GM18873 (cell line): ENCODE measurements around the gene RPL29.

Experiments used
- ATAC-seq: cut with Tn5 transposase; IDR thresholded peaks from one replicate; pipeline ENCODE4 v1.9.1; 2021; ENCODE audit warnings: mild to moderate bottlenecking, moderate library complexity, moderate number of reproducible peaks; ENCODE audit not compliant: unreplicated experiment, low FRiP score

The RPL29 gene

DNA sequence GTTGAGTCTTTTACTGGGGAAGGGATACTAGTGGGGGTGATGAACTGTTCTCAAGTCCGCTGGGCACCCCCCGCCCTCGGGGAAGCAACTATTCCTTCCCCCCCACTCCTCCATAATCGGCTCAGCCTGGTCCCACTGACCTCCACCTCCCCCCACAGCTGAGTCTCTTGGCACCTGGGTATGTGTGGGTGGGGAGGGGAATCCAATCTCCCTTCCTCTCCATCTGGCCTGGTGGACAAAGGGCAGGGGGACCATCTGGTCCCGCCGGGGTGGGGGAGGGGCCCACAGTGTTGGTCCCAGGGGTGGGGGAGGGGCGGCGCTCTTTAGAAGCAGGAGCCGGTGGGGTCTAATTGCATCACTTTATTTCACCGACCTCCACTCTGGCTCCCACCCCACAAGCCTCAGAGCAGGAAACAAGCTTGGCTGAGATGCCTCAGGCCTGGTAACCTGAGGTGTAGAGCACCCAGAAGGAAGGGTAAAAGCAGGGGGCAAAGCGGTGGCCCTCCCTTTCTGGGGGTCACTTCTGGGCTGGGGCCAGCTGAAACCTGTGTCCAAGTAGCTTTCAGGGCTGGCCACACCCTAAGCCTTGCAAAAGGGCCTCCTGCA is 27.4 kb downstream of the RPL29 start:
- no peak for ATAC-seq

DNA sequence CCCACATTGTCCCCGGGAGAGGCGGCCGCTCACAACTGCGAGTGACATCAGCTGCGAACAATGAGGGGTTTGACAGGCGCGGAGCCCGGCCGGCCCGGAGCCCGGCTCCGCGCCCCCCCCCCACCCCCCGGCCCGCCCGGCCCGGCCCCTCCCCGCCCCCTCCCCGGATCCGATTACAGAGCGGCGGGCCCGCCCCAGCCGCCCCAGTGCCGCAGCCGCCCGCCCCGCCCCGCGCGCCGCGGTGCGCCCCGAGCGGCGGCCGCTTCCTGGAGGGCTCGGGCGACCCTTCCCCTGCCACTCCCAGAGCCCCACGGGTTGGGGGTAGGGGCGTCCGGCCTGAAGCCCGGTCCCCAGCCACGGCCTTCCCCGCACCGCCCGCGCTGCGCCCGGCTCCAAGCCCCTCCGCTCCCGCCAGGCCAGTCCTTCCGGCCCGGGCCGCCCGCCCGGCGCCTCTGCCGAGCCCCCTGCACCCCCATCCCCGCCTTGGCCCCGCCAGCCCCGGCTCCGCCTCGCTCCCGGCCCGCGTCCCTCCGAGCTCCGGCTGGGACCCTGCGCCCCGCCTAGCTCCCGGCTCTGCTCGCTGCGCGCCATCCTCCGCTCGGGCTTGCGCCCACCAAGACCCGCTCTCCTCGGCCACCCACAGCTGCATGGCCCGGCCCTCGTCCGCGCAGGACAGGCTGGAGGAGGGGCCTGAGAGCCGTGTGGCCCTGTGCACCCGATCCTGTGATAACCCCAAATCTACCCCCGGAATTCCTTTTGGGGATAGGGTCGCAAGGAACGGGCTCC is 28.1 kb downstream of the RPL29 start, which contains the start of gene PCBP4:
Gene PCBP4 (minus strand): TSS at position 71 of the 786 bp plus-strand sequence. CDS start 6,214 bp downstream, outside the sequence.
- no peak for ATAC-seq

DNA sequence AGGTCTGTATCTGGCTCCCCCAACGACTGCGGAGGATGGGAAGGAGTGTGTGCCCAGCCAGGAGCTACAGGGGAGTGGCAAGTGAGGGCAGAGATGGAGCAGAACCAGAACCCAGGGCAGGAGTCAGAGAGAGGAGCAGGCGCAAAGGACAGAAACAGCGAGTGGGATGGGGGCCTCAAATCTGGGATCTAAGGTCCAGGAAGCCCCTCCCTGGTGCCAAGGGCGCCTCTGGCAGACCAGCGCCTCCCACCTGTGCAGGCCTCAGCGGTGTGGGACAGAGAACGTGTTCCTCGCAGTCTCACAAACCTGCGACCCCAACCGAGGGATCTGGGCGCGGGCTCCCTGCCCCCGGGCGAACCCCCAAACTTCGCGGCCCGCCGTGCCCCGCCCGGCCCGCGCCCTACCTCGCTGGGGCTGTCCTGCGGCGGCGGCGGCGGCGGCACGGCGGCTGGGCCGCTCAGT is 28.7 kb downstream of the RPL29 start:
- no peak for ATAC-seq

DNA sequence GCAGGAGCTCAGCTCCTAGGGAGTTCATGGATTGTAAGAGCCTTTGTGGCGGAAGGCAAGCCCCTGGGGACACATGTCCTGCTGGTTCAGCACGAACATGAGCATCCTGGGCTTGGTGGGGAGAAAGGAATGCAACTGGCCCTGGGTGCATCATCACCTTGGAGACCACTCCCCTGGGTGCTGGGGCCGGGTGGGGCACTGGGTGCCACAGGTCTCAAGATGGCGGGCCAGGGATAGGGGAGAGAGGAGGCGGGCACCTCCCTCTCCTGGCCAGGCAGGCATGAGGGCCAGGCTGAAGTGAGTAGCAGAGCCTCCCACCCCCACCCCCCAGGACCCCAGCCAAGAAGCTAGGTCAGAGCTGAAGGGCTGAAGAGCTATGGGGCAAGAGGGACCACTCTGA is 29.2 kb downstream of the RPL29 start:
- ATAC-seq: no peak

DNA sequence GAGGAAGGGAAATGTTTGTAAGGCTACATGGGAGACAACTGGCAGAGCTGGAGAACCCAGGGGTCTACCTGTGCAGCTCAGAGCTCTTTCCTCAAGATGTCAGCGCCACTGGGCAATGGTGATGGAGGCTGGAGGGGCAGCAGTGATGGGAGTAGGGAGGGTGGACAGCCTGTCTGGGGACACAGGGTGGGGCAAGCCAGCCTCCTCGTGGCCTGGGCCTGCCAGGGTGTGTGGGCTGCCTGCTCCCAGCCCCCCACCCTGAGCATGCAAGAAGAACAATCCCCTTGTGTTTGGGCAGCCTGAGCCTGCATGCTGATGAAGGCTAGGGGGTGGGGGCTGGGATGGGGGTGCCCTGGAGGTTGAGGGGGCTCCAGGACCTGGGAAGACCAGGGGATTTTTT is 29.7 kb downstream of the RPL29 start:
- no peak for ATAC-seq

DNA sequence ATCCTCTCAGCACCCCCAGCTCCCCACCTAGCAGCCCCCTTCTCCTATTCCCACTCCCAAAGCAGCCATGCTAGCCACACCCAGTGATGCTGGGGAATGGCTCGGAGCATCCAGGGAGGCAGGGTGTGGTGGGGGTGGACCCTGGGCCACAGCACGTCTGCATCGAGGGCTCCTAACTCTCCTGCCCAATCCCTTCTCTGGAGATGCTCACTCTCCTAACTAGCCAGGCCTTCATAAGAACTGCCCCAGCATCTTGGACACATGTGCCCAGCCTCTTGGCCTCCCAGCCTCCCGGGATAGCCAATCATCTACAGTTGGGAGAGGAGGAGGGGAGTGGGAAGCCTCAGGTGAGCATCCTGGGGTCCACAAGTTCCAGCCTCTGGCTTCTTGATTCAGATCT is 31.2 kb downstream of the RPL29 start:
- no peak for ATAC-seq

DNA sequence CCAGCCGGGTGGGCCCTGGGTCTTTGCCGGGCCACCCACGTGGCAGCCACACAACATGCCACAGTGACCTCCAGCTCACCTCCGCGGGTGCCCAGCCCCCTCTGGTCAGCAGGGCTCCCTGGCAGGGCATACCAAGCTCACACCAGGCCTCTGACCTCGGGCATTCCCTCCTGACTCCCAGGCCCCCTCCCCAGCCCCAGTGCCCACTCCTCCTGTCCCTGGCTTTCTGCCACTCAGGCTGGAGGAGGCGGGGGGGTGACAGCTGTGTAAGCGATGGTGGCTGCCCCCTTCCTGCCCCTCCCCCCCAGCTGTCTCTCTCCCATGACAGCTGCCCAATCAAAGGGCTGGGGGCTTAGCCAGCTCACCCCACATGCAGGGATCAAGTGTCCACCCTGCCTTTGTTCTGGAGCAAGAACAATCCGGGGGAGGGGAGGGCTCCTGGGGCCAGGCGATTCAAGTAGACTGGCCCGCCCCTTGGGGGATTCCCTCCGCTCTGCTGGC is 31.7 kb downstream of the RPL29 start:
- ATAC-seq: no peak

DNA sequence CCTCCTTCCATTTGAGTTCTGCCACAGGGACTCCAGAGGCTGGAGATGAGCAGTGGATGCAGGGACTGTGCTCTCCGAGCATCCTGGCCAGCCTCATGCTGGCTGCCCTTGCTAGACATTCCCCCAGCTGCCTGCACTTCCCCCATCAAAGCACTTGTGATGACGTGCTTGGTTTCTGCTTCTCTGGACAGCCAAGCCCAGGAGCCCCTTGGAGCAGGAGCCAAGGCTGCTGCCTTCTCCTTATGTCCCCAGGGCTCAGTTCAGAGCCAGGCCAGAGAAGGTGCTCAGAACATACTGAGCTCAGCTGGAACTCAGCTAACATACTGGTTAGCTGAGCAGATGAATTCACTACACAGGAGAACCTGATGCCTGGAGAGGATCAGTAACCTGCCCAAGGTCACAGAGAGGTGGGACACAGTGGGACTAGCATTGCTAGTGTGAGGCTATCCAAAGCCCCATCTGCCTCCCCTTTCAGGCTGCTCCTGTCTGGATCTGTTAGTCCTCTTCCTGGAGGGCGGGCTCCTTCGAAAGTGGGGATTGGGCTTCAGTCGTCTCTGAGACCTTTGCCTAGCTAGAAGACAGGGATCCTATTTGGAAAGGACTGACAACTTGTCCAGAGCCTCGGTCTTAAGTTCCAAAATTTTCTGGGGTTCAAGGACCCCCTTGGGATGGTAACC is 32.7 kb downstream of the RPL29 start:
- no peak for ATAC-seq

DNA sequence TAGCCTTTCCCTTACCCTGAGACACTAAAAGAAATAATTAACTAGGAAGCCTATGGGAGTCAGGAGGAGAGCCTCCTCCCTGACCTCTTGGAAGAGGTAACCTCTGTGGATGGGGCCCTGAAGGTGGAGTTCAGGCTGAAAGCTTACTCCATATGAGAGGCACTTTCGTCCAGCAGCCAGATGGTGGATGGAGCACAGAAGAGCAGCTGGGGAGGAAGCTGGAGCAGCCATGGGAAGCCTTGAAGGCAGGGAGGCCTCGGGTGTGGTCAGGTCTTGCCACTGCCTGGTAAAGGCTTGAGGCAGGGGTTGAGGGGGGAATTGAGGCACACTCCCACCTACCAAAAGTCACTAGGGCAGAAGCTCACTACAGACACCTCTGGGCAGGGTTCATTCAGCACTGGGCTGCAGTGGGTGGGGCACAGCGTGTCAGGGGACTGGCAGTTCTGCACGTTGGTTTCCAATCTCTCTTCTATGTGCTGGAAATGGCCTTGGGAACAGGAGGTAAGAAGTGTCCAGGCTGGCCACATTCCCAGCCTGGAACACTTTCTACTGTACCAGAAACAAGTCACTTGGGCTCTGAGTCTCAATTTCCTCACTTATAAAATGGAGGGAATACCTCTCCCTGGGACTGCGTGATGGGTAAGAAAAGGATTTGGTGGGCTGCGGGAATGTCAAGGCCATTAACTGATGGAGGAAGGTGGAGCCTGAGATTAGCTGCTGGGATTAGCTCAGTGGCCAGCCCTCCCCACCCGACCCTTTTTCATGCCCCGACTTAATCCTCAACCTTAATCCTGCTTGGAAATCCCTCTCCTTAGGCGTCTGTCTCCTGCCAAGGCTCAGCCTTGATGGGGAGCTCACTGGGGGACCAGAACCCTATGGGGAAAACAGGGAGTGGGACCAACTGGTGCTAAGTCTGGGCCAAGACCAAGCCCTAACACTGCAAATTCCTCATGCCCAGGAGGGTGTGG is 33.8 kb downstream of the RPL29 start:
- ATAC-seq: no peak

DNA sequence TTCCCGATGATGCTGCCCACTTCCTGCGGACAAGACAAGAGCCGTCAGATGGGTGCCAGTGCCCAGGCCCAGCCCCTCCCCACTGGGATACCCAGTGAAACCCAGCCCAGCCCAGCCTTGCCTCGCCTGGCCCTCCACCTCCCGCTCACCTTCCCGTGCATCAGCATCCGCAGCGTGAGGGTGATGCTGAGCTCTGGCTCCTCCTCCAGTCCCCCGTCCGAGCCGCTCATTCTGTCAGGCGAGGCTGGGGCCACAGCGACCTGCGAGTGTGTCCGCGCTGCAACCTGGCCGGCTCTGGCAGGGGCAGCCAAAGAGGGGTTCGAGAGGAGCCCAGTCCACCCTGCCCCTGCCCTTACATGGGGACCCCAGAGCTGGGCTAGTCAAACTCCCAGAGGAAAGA is 34.7 kb downstream of the RPL29 start:
- no peak for ATAC-seq

DNA sequence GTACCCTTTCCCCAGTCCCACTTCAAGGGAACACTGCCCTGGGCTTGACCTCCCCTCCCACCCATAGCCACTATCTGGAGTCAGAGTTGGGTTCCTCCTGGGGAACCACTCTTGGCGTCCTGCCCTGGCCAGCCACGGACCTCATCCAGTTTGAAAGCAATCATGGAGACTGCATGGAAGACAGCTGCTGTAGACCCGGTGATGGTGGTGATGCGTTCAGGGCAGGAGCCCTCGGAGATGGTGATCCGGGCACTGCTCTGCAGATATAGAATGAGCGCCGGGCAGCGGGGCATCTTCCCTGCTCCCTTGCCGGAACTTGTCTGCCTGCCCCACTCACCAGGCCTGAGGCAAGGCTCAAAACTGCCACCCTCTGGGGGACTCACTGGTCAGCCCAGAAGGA is 35.3 kb downstream of the RPL29 start:
- no peak for ATAC-seq

DNA sequence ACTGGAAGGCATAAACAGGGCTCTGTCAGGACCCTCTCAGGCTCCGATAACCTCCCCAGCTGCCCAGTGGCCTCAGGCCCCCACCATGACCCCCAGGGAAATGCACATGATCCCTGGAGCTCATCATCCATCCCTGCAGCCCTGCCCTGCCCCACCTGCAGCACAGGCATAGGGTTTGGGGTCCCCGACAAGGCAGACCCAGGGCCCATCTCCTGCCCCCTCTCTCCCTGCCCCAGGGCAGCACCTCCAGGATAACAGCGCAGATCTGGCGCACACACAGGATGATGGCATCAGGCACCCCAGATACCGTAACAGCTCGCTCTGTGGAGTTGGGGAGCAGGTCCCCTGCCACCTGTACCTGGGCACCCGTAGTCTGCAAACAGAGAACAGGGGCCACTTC is 36.0 kb downstream of the RPL29 start:
- no peak for ATAC-seq

DNA sequence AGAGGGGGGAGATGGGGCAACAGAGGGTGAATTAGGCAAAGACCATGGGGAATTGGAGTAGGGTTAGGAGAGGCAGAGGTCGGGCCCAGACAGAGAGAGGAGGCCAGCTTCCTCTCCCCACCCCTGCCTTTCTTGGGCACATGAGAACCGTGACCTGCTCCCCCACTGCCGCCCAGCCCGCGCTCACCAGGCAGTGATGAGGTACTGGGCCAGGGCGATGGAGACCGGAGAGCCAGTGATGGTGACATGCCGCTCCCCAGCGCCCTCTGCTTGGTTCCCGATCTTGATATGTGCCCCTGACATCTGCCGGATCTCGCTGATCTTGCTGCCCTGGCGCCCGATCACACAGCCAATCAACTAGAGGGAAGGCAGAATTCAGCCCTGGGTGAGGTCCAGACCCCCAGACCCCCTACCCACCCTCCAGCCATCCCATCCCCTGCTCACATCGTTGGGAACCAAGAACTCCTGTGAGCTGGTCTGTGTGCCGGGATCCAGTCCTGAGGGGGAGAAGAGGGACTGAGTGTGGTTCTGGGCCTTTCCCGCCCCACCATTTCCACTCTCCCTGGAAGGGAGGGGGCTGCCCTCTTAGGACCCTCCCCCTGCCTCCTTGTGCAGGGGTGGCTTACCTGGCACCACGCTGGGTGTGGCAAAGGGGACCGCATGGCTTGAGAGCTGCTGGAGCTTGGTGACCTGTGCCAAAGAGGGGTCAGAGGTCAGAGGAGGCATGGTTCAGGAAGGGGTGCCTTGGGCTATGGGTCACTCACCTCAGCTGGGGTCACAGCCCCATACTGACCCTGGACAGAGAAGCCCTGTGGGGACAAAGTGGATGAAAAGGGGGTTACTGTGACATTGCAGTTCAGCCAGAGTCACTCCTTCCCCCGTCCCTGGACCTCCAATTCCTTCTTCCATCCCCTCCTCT is 36.8 kb downstream of the RPL29 start:
- no peak for ATAC-seq

DNA sequence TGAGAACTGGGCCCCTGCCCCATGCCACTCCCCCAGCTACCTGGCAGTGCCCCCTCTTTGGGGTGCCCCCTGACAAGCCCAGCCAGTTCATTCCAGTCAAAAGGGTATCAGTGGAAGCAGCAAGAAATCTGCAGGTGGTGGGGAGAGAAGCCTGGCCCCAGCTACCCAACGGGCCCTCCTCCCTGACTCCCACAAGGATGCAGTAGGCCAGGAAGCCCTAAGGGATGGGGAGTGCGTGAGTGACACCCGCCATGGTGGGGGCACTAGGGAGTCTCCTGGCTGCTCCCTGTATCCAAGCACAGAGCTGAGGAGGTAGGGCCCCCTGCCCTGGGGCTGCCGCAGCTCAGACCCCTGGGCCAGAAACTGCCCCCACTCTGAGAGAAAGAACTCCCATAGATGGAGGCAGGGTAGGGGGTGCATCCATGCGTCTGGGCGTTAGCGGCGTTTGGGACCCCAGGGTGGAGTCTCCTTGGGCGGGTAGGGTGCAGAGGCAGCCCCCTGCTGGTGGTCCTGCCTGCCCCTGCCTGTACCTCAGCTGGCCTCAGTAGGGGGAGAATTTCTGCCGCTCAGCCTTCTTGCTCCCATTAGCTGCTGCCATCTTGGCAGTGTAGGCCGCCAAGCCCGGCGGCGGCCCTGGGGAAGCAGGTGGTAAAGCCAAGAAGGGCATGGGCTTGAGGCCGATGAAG is 38.0 kb downstream of the RPL29 start:
- ATAC-seq: no peak

DNA sequence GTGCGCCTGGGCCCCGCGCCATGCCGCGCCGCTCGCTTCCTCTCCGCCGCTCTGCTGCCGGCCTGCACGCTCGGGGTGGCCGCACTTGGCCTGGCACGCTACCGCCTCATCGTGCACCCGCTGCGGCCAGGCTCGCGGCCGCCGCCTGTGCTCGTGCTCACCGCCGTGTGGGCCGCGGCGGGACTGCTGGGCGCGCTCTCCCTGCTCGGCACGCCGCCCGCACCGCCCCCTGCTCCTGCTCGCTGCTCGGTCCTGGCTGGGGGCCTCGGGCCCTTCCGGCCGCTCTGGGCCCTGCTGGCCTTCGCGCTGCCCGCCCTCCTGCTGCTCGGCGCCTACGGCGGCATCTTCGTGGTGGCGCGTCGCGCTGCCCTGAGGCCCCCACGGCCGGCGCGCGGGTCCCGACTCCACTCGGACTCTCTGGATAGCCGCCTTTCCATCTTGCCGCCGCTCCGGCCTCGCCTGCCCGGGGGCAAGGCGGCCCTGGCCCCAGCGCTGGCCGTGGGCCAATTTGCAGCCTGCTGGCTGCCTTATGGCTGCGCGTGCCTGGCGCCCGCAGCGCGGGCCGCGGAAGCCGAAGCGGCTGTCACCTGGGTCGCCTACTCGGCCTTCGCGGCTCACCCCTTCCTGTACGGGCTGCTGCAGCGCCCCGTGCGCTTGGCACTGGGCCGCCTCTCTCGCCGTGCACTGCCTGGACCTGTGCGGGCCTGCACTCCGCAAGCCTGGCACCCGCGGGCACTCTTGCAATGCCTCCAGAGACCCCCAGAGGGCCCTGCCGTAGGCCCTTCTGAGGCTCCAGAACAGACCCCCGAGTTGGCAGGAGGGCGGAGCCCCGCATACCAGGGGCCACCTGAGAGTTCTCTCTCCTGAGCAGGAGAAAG is 39.6 kb downstream of the RPL29 start:
- no peak for ATAC-seq

DNA sequence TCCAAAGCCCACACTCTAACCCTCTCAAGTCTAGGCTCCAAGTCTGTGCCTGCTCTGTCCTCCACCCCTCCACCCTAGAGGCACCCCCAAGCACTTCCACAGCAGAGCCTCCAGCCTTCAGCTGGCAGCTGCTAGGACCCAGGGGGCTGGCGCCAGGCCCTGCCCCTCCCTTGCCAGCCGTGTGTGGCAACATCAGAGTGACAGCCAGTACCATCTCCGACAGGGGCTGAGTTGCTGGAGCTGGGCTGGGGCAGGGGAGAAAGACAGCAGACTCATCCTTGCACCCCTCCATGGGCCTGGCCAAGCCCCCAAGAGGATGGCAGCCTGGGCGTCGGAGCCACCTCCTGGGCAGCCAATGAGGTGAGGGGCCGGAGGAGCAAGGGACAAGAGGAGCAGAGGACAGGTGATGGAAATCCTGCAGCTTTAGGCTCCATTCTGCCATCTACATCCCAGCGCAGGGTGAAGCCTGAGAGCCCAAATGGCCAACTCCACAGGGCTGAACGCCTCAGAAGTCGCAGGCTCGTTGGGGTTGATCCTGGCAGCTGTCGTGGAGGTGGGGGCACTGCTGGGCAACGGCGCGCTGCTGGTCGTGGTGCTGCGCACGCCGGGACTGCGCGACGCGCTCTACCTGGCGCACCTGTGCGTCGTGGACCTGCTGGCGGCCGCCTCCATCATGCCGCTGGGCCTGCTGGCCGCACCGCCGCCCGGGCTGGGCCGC is 40.4 kb downstream of the RPL29 start, which contains the start of gene GPR62:
Gene GPR62 (plus strand): TSS at position 207 of the 718 bp plus-strand sequence. CDS start 272 bp downstream, at position 479.
- ATAC-seq: no peak

DNA sequence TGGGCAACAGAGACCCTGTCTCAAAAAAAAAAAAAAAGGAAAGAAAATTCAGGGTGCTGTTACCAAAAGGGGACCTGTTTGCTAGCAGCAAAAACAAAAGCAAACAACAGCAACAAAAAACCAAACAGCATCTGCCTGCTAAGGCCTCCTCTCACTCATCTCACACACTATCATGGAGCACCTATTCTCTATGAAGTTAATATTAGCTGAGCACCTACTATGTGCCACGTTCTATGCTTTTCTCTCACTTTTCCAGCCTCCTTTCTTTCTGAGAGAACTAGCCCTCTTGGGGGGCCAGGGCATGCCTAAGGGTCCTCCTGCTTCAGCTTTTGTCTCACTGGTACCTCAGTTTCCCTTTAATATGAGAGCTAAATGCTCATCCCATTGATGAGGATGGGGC is 41.0 kb downstream of the RPL29 start:
- ATAC-seq: no peak
